ENCODE data around the gene OR52E2.
"Not testable (repeated sequence)": the region's sequence is repeated elsewhere in the genome, so short reads cannot be mapped to it uniquely, and the experiment has no call there.

OR52E2 gene

DNA sequence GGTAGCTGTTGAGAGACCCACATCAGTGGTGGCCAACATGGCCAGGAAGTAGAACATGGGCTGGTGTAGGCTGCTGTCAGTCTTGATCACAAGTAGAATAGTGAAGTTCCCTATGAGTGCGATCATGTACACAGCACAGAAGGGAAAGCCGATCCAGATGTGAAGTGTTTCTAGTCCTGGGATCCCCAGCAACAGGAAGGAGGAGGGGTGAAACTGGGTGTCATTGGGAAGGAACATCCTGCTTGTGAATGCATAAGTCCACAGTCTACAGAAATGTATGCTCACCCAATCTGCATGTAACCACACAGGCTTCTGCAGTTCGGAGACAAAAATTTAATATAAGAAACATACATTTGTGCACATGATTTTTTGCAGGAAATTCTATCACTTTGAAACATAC, at the start of gene OR52E2:
OR52E2 (minus strand) TSS at position 237 of the 400 bp plus-strand sequence; CDS start at position 237, 0 bp downstream.
- no peak for DNase-seq

DNA sequence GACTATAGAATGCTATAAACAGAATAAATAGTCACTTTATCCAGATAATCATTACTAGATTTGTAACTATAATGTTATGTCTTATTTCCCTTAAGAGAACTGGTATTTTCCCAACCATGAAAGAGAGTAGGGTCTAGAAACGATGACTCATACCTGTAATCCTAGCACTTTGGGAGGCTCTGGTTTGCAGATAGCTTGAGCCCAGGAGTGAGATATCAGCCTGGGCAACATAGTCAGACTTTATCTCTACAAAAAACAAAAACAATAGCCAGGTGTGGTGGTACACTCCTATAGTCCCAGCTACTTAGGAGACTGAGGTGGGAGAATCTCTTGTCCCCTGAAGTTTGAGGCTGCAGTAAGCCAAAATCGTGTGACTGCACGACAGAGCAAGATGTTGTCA, 47.9 kb upstream of the OR52E2 start:
- DNase-seq: no peak

GRCh38 chr11:5103066-5103465, 43.6 kb upstream of the OR52E2 start:
- DNase-seq: no peak

DNA sequence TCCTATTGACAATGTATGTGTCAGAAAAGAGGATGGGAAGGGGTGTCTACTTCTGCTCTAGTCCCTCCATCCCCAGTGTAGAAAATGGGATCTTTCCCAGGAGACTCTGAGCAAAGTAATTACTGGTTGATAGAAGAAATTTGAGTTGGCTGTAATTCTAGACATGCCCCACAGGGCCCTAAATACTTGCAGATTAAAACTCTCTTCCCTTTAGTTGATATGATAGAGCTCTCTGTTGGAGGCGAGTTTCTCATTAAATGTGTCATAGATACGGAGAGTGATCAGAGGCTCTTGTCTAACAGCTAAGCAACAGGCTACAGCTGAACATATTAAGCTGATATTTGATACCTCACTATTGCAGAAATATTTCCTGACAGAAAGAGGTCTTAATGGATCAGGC, 42.8 kb upstream of the OR52E2 start:
- peak; percentile 10 for DNase-seq

- no peak for DNase-seq
These were observed 36.6 kb upstream of the OR52E2 start for GRCh38 chr11:5096011-5096410.

GRCh38 chr11:5092821-5093585, 33.6 kb upstream of the OR52E2 start:
- no peak for DNase-seq

DNA sequence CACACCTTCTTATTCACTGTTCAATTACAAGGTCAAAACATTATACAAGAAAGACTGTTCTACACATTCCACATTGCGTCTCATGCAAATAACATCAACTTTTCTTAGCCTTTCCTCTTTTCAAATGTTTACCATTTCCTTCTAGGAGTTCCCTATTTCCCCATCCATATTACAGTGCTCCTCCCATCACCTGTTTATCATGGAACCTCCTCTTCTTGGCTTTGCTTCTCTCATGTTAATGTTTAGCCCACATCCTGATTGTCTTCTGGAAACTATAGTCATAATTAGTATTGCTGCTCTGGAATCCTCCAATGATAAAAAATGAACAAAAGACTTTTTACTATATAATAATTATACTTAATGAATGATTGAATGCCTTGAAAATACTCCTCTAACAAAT, 31.2 kb upstream of the OR52E2 start:
- no peak for DNase-seq

GRCh38 chr11:5088556-5088955, 29.1 kb upstream of the OR52E2 start:
- DNase-seq: no peak

- DNase-seq: no peak
These were observed 24.2 kb upstream of the OR52E2 start for GRCh38 chr11:5083602-5084001.

GRCh38 chr11:5081405-5081804, 22.0 kb upstream of the OR52E2 start:
- no peak for DNase-seq

GRCh38 chr11:5071799-5072198, 12.4 kb upstream of the OR52E2 start:
- peak; percentile 8 for DNase-seq

GRCh38 chr11:5069272-5069671, 9.8 kb upstream of the OR52E2 start, which contains the start of gene OR52E1:
Gene OR52E1 (plus strand): TSS chr11:5069572.
- no peak for DNase-seq

DNA sequence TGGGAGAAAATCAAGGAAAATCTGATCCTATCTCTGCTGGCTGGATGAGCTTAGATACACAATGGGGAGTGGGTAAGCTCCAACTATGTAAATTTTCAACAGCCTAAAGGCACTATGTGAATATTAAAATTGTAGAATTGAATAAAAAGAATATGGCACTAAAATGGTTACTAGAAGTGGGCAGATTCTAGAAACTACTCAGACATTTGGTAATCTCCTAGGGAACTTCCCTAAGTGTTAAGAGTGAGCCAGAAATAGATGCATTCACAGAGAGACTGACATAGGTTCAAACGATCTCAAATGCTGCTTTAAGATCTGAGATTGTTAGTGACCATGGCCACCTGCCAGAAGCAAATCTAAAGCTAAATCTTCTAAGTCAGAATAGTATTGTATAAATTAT, 5.6 kb upstream of the OR52E2 start:
- no peak for DNase-seq

- not testable (repeated sequence) for DNase-seq
These were observed 748 bp downstream of the OR52E2 start for GRCh38 chr11:5058679-5059078.

DNA sequence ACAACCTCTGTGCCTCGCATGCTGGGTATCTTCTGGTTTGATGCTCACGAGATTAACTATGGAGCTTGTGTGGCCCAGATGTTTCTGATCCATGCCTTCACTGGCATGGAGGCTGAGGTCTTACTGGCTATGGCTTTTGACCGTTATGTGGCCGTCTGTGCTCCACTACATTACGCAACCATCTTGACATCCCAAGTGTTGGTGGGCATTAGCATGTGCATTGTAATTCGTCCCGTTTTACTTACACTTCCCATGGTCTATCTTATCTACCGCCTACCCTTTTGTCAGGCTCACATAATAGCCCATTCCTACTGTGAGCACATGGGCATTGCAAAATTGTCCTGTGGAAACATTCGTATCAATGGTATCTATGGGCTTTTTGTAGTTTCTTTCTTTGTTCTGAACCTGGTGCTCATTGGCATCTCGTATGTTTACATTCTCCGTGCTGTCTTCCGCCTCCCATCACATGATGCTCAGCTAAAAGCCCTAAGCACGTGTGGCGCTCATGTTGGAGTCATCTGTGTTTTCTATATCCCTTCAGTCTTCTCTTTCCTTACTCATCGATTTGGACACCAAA, 12.6 kb downstream of the OR52E2 start:
- no peak for DNase-seq

DNA sequence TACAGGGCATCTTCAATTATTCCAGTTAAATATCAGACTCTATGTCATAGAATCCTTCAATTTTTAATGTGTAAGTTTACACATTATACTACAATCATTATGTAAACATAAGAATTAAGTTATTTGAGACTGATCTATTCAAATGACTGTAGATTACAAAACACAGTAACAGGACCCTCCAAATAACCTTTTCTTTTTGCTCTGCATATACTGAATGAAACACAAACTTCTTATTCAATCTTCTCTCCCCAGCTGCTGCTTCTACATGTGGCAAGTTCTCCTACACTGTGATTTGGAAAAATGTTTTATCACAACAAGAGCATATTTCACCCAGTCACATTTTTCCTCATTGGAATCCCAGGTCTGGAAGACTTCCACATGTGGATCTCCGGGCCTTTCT, 13.2 kb downstream of the OR52E2 start, which contains the start of gene OR52J3:
OR52J3 (plus strand) TSS at position 301 of the 400 bp plus-strand sequence; CDS start at position 301, 0 bp downstream.
- DNase-seq: no peak

DNA sequence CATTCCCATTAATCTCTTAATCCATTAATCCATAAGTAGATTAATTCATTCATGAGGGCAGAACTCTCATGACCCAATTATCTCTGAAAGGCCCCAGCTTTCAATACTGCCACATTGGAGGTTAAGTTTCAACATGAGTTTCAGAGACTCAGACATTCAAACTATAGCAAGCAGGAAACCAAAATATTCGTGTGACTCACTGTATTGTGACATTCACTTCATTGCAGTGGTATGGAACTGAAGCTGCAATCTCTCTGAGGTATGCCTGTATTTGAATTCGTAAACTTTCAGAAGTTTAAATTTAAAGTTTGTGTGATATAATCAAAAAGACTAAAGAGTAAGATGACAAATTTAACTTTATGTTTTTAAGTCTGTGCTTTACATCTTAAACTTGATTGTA, 16.0 kb downstream of the OR52E2 start:
- no peak for DNase-seq

GRCh38 chr11:5042091-5042490, 17.3 kb downstream of the OR52E2 start:
- DNase-seq: no peak

GRCh38 chr11:5040876-5041275, 18.6 kb downstream of the OR52E2 start:
- DNase-seq: no peak

DNA sequence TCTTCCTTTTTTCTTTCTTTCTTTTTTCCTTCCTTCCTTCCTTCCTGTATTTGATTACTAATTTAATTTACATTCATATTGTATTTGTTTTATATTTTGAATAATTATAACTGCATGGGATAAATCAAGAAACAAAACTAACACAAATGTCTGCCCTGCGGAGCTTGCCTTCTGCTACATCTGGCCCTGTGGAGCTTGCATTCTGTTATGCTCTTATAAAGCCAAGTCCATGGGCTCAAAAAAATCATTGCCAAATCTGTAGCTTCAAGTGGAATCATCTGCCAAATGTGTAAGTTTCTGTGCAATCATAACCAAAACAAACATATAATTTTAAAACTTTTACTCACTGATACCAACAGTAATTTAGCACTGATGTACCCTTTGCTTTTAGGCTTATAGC, 21.1 kb downstream of the OR52E2 start:
- DNase-seq: no peak

DNA sequence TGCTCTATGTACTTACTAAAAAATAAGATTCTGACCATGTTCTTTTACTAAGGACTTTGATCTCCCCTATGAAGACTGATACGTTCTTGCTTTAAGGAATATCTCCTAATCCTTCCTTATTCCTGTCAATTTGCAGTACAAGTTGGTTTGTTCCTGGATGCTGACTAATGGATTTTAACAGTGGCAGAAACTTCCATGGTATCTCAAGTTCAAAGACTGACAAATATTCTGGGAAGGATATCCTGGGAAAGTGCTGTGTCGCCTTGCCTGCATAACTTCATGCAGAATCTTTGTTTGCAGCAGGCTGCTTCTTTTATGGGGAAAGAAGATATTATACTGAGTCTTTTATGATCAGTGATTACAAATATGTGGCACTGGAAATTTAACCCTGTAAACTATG, 21.5 kb downstream of the OR52E2 start:
- DNase-seq: no peak

- no peak for DNase-seq
These were observed 22.8 kb downstream of the OR52E2 start for GRCh38 chr11:5036669-5037068.

DNA sequence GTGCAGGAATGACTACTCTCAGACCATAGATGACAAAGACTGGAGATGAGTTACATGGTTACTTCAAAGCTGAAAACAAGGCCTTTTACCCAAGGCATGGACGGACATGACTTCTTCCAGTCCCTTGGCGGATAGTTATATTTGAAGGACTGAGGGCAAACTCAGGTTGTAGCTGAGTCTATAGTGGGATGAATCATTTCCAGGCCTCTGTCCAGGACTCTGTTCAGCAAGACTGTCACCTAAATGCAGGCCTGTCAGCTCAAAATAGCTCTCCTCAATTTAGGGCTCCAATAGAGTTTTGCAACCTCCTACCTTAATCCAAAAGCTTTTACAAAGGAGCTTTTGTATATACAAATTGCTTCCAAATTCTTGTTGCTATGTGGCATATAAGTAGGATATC, 37.4 kb downstream of the OR52E2 start:
- DNase-seq: no peak

GRCh38 chr11:5013012-5013411, 46.4 kb downstream of the OR52E2 start:
- DNase-seq: no peak

DNA sequence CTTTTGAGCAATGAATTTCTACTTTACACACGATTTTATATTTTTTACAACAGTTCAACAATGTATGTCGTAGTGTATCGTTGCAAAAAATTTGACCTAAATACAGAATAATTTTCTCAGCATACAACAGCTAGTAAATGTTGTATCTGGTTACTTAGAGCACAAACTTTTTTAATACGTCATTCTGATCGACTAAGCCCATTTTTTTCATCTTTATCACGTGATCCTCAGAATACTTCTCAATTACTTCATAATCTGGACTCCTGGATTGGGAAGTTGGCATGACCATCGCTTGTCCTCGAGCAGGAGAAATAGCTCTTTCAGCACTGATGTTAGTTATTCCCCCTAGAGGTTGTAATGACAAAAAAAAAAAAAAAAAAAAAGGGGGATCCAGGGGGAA, 48.2 kb downstream of the OR52E2 start:
- no peak for DNase-seq
